H9 (cell line): ENCODE measurements around the gene SCCPDH. TPM values are rescaled to one million over a fixed set of nuclear protein-coding genes. Genes with fewer than 3 reads are reported as not detected.

Source experiments
- DNase-seq: peaks from one replicate; pipeline ENCODE4 v3.0.0-alpha.2; 2017
- H2AFZ ChIP-seq: one replicate; pipeline ENCODE4 v1.6.1; 2013; ENCODE audit warnings: mild to moderate bottlenecking, low read length, control low read depth, moderate library complexity
- H2AK5ac ChIP-seq: 2 replicates; pipeline ENCODE4 v1.6.1; 2013; ENCODE audit warnings: low read length, control low read depth, mixed read lengths; ENCODE audit not compliant: insufficient read length
- H2BK120ac ChIP-seq: one replicate; pipeline ENCODE4 v1.6.1; 2013; ENCODE audit warnings: low read depth, mild to moderate bottlenecking, low read length, control low read depth, inconsistent platforms; ENCODE audit not compliant: poor library complexity, severe bottlenecking
- H2BK12ac ChIP-seq: 2 replicates; pipeline ENCODE4 v1.6.1; 2013; ENCODE audit warnings: low read length, control low read depth, mixed read lengths, low read depth; ENCODE audit not compliant: insufficient read length
- H2BK15ac ChIP-seq: 2 replicates; pipeline ENCODE4 v1.6.1; 2013; ENCODE audit warnings: low read depth, low read length, control low read depth
- H2BK20ac ChIP-seq: one replicate; pipeline ENCODE4 v1.6.1; 2013; ENCODE audit warnings: low read depth, mild to moderate bottlenecking, low read length, control low read depth, inconsistent platforms; ENCODE audit not compliant: poor library complexity, severe bottlenecking
- H2BK5ac ChIP-seq: 2 replicates; pipeline ENCODE4 v1.6.1; 2013; ENCODE audit warnings: low read length, control low read depth, mixed read lengths; ENCODE audit not compliant: insufficient read length
- H3K14ac ChIP-seq: 2 replicates; pipeline ENCODE4 v1.6.1; 2013; ENCODE audit warnings: low read length, control low read depth; ENCODE audit not compliant: insufficient read depth
- H3K18ac ChIP-seq: 2 replicates; pipeline ENCODE4 v1.6.1; 2013; ENCODE audit warnings: low read depth, mild to moderate bottlenecking, mixed read lengths, low read length, control low read depth; ENCODE audit not compliant: insufficient read length
- H3K23ac ChIP-seq: 2 replicates; pipeline ENCODE4 v1.6.1; 2013; ENCODE audit warnings: low read length, control low read depth, mixed read lengths, low read depth; ENCODE audit not compliant: insufficient read length
- H3K23me2 ChIP-seq: 2 replicates; pipeline ENCODE4 v1.6.1; 2013; ENCODE audit warnings: low read depth, mild to moderate bottlenecking, mixed read lengths, low read length, control low read depth; ENCODE audit not compliant: insufficient read length, poor library complexity, severe bottlenecking
- H3K27ac ChIP-seq: 2 replicates; pipeline ENCODE4 v1.5.1; 2013; ENCODE audit warnings: low read length, control low read depth, mixed read lengths, low read depth; ENCODE audit not compliant: insufficient read length
- H3K27me3 ChIP-seq: 2 replicates; pipeline ENCODE4 v1.6.1; 2013; ENCODE audit warnings: low read length, control low read depth, inconsistent platforms; ENCODE audit not compliant: insufficient read depth
- H3K4ac ChIP-seq: 2 replicates; pipeline ENCODE4 v1.6.1; 2013; ENCODE audit warnings: low read depth, mild to moderate bottlenecking, control low read depth, inconsistent platforms, low read length, moderate library complexity
- H3K4me1 ChIP-seq: 2 replicates; pipeline ENCODE4 v1.6.1; 2013; ENCODE audit warnings: low read length, control low read depth, inconsistent platforms; ENCODE audit not compliant: insufficient read depth
- H3K4me2 ChIP-seq: 2 replicates; pipeline ENCODE4 v1.6.1; 2013; ENCODE audit warnings: low read length, control low read depth, mixed read lengths; ENCODE audit not compliant: insufficient read length, insufficient read depth
- H3K56ac ChIP-seq: 2 replicates; pipeline ENCODE4 v1.6.1; 2013; ENCODE audit warnings: low read depth, mild to moderate bottlenecking, mixed read lengths, low read length, control low read depth; ENCODE audit not compliant: insufficient read length
- H3K79me1 ChIP-seq: 2 replicates; pipeline ENCODE4 v1.6.1; 2013; ENCODE audit warnings: low read depth, mild to moderate bottlenecking, moderate library complexity, low read length, control low read depth, inconsistent platforms; ENCODE audit not compliant: insufficient read depth, poor library complexity, severe bottlenecking
- H3K79me2 ChIP-seq: 2 replicates; pipeline ENCODE4 v1.6.1; 2013; ENCODE audit warnings: low read length, control low read depth, inconsistent platforms; ENCODE audit not compliant: insufficient read depth
- H3K9ac ChIP-seq: 2 replicates; pipeline ENCODE4 v1.6.1; 2013; ENCODE audit warnings: low read length, control low read depth, mixed read lengths; ENCODE audit not compliant: insufficient read length; ENCODE audit errors: extremely low read depth
- H3K9me3 ChIP-seq: one replicate; pipeline ENCODE4 v1.6.1; 2013; ENCODE audit warnings: low read depth, low read length, inconsistent platforms; ENCODE audit not compliant: control insufficient read depth
- H3T11ph ChIP-seq: one replicate; pipeline ENCODE4 v1.6.1; 2013; ENCODE audit warnings: mild to moderate bottlenecking, low read length, control low read depth, inconsistent platforms
- H4K20me1 ChIP-seq: one replicate; pipeline ENCODE4 v1.6.1; 2013; ENCODE audit not compliant: control insufficient read depth, insufficient read length, insufficient read depth
- H4K5ac ChIP-seq: 2 replicates; pipeline ENCODE4 v1.6.1; 2013; ENCODE audit warnings: low read depth, mild to moderate bottlenecking, mixed read lengths, low read length, control low read depth; ENCODE audit not compliant: insufficient read length
- H4K8ac ChIP-seq: replicated peaks from 2 replicates; pipeline ENCODE4 v1.6.1; 2013; ENCODE audit warnings: low read length, control low read depth, mixed read lengths, low read depth; ENCODE audit not compliant: insufficient read length
- H4K91ac ChIP-seq: 2 replicates; pipeline ENCODE4 v1.6.1; 2013; ENCODE audit warnings: low read depth, mild to moderate bottlenecking, moderate library complexity, mixed read lengths, low read length, control low read depth; ENCODE audit not compliant: insufficient read length
- H3K27ac Mint-ChIP-seq, 3 experiments: 2 replicates in 2 of 3; 3 replicates in 1 of 3; pipeline ENCODE4 v1.8.0; 2020 to 2021; ENCODE audit warnings: mixed read lengths in 3 of 3, mild to moderate bottlenecking in 1 of 3, moderate library complexity in 1 of 3
- H3K27me3 Mint-ChIP-seq: 2 replicates; pipeline ENCODE4 v1.8.0; 2021; ENCODE audit warnings: low read depth, mild to moderate bottlenecking, moderate library complexity, mixed read lengths
- H3K36me3 Mint-ChIP-seq, 3 experiments: 2 replicates in 2 of 3; 3 replicates in 1 of 3; pipeline ENCODE4 v1.8.0; 2020 to 2021; ENCODE audit warnings: low read depth in 3 of 3, mixed read lengths in 3 of 3; ENCODE audit not compliant: insufficient read depth in 1 of 3
- H3K4me1 Mint-ChIP-seq, 2 experiments: 2 replicates each; pipeline ENCODE4 v1.8.0; 2020; ENCODE audit warnings: mixed read lengths in 2 of 2
- H3K4me3 Mint-ChIP-seq, 2 experiments: 2 replicates in 1 of 2; 3 replicates in 1 of 2; pipeline ENCODE4 v1.8.0; 2020 to 2021; ENCODE audit warnings: mild to moderate bottlenecking in 2 of 2, mixed read lengths in 2 of 2, moderate library complexity in 1 of 2
- H3K9me3 Mint-ChIP-seq, 2 experiments: 2 replicates in 1 of 2; 3 replicates in 1 of 2; pipeline ENCODE4 v1.8.0; 2020; ENCODE audit warnings: mild to moderate bottlenecking in 2 of 2, mixed read lengths in 2 of 2, moderate library complexity in 1 of 2
- WGBS: extraction: QIAGEN DNeasy Blood & Tissue Kit; methylation state at CpG from one replicate; pipeline ENCODE4 v1.1.7; 2013; ENCODE audit warnings: missing lambda C conversion rate, low lambda C conversion rate, mixed read lengths; ENCODE audit not compliant: insufficient read length; ENCODE audit errors: extremely low coverage; 5-methylcytosine and 5-hydroxymethylcytosine counted together
- total RNA-seq: library from RNA; stranded (reverse); gene quantifications from 2 replicates; pipeline ENCODE4 v1.2.1, GENCODE V29; 2021
- TF ChIP-seq, protein P1 (sequence below): fragments of 200-600 bp; sonication (generic); conservative IDR thresholded peaks from 3 replicates; pipeline ENCODE4 v1.8.0; 2021; ENCODE audit warnings: antibody characterized with exemption, mild to moderate bottlenecking

The SCCPDH gene
- total RNA-seq, 1 experiment from 2014 or later = 20.7 TPM

DNA sequence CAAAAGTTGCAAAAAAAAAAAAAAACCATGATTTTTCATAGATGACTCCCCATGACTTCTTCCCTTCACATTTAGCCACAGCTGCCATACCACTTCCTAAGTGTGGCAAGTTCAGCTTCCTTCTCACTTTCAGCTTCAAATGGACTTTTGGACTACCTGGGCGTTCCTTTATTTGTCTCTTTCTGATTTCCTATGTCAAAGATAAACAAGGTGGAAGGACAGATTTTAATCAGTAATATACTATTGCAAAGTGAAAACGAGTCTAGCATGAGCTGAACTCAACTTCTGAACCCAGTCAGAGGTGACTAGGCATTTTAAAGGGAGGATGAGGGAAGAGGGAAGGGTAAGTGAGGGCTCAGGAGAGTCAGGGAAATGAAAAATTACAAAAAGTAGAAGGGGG lies 14.4 kb upstream of the SCCPDH start:
- Mint-ChIP-seq H3K36me3 (peaks cover 4 to 9% (median 4%) of the 10 kb centered on the region in 3 experiments; a peak in 6 of 7 replicates), H3K4me1 (no peaks in the 10 kb centered on the region), H3K9me3 (peaks cover 28 to 29% of the 10 kb centered on the region in 2 experiments), H3K27me3 (peaks cover 21% of the 10 kb centered on the region), H3K4me3 (no peak overlapping the region), H3K27ac (no peak overlapping the region)
- TF ChIP-seq, protein P1, sequence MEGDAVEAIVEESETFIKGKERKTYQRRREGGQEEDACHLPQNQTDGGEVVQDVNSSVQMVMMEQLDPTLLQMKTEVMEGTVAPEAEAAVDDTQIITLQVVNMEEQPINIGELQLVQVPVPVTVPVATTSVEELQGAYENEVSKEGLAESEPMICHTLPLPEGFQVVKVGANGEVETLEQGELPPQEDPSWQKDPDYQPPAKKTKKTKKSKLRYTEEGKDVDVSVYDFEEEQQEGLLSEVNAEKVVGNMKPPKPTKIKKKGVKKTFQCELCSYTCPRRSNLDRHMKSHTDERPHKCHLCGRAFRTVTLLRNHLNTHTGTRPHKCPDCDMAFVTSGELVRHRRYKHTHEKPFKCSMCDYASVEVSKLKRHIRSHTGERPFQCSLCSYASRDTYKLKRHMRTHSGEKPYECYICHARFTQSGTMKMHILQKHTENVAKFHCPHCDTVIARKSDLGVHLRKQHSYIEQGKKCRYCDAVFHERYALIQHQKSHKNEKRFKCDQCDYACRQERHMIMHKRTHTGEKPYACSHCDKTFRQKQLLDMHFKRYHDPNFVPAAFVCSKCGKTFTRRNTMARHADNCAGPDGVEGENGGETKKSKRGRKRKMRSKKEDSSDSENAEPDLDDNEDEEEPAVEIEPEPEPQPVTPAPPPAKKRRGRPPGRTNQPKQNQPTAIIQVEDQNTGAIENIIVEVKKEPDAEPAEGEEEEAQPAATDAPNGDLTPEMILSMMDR = no peak
- no peaks in the 10 kb centered on the region for H4K20me1 ChIP-seq
- no peaks in the 10 kb centered on the region for H3K4me1 ChIP-seq
- H2AFZ ChIP-seq = no peak overlapping the region
- no peak overlapping the region for H2AK5ac ChIP-seq
- H3K27ac ChIP-seq = no peak overlapping the region
- H2BK5ac ChIP-seq = no peak overlapping the region
- no peaks in the 10 kb centered on the region for H3K79me2 ChIP-seq
- no peaks in the 10 kb centered on the region for H3K23me2 ChIP-seq
- no peak overlapping the region for H4K5ac ChIP-seq
- H2BK120ac ChIP-seq = no peak overlapping the region
- no peak overlapping the region for H4K91ac ChIP-seq
- no peak overlapping the region for H2BK12ac ChIP-seq
- no peak overlapping the region for H3K4ac ChIP-seq
- no peak overlapping the region for H4K8ac ChIP-seq
- no peak overlapping the region for H3K9ac ChIP-seq
- H3K18ac ChIP-seq = no peak overlapping the region
- no peak overlapping the region for H3K23ac ChIP-seq
- no peaks in the 10 kb centered on the region for H3K79me1 ChIP-seq
- no peak overlapping the region for H2BK15ac ChIP-seq
- no peak overlapping the region for H2BK20ac ChIP-seq
- WGBS = no CpG with 5 or more reads among the region's 2 CpGs
- no peaks in the 10 kb centered on the region for H3K27me3 ChIP-seq
- H3K56ac ChIP-seq = no peak overlapping the region
- no peak overlapping the region for H3K4me2 ChIP-seq
- H3K9me3 ChIP-seq = no peaks in the 10 kb centered on the region
- H3K14ac ChIP-seq = no peak overlapping the region
- H3T11ph ChIP-seq = no peak overlapping the region
- no peak for DNase-seq
